Measurements from ENCODE around the gene NCOA4. TPM values are rescaled to one million over a fixed set of nuclear protein-coding genes. Genes with fewer than 3 reads are reported as not detected.

The NCOA4 gene
- total and polyA plus RNA-seq, 2 of the 8 experiments (the other 6 are each of a cell fraction or from before 2014, with no cell fraction given) = 28.9 to 65.2 TPM

GRCh38 chr10:46024948-46025347 lies 5.5 kb downstream of the NCOA4 start:
- Histone ChIP-seq H3K23me2 (ENCODE audit: low read depth, low read length) (peaks cover 3% of the 10 kb centered on the region; the same call in 1 of the 2 replicates), H3K36me3 (ENCODE audit: control insufficient read depth in 2 of 4, insufficient read depth in 4 of 4, low read length in 3 of 4) (no peaks in the 10 kb centered on the region), H4K5ac (ENCODE audit: insufficient read length, low read depth, low read length) (no peak overlapping the region), H2AK5ac (ENCODE audit: low read depth, low read length) (no peak overlapping the region), H3K27me3 (replicated peaks in 1 of 4; ENCODE audit: control insufficient read depth in 3 of 4, extremely low read depth in 1 of 4, insufficient read depth in 3 of 4, low read length in 3 of 4) (no peaks in the 10 kb centered on the region), H3K4me2 (ENCODE audit: insufficient read depth in 1 of 2, low read depth in 2 of 2, low read length in 2 of 2) (no peak overlapping the region), H3K56ac (replicated peaks; ENCODE audit: insufficient read length, low read depth, low read length) (no peak overlapping the region), H3K4me3 (ENCODE audit: extremely low read depth in 1 of 4, insufficient read depth in 2 of 4, low read depth in 3 of 4, low read length in 4 of 4) (no peak overlapping the region), H3K9me3 (ENCODE audit: insufficient read depth in 2 of 2, low read depth in 1 of 2, low read length in 1 of 2) (no peaks in the 10 kb centered on the region), H3K79me1 (ENCODE audit: low read depth, low read length) (peaks cover 2% of the 10 kb centered on the region; the same call in 1 of the 2 replicates), H2BK20ac (ENCODE audit: low read length) (no peak overlapping the region), H2AFZ (ENCODE audit: low read length) (no peak overlapping the region), H2BK12ac (ENCODE audit: low read depth, low read length) (no peak overlapping the region), H4K91ac (replicated peaks; ENCODE audit: insufficient read length, low read length) (no peak overlapping the region), H3K9ac (replicated peaks in 1 of 4; ENCODE audit: extremely low read depth in 1 of 4, low read depth in 3 of 4, low read length in 3 of 4) (no peak overlapping the region), H3K79me2 (ENCODE audit: control insufficient read depth in 1 of 2, insufficient read depth in 2 of 2, low read length in 2 of 2) (peaks cover 0 to 78% of the 10 kb centered on the region in 2 experiments; a peak in 3 of 4 replicates), H4K8ac (ENCODE audit: extremely low read depth, insufficient read depth, low read length) (no peak overlapping the region), H3K4ac (replicated peaks; ENCODE audit: insufficient read length, low read depth, low read length) (no peak overlapping the region), H2BK15ac (ENCODE audit: low read length) (no peak overlapping the region), H3K18ac (ENCODE audit: extremely low read depth, low read length) (no peak overlapping the region), H3K4me1 (replicated peaks in 1 of 4; ENCODE audit: control insufficient read depth in 3 of 4, insufficient read depth in 4 of 4, low read length in 3 of 4) (peaks cover 0 to 16% (median 5%) of the 10 kb centered on the region in 4 experiments; a peak in 5 of 7 replicates), H3K23ac (ENCODE audit: insufficient read length) (no peak overlapping the region), H4K20me1 (replicated peaks in 1 of 2; ENCODE audit: control insufficient read depth in 1 of 2, insufficient read depth in 2 of 2, low read length in 2 of 2) (peaks cover 3 to 21% of the 10 kb centered on the region in 2 experiments), H2BK5ac (ENCODE audit: low read depth, low read length) (no peak overlapping the region), H2BK120ac (replicated peaks; ENCODE audit: low read depth, low read length) (no peak overlapping the region), H3K27ac (ENCODE audit: low read depth, low read length) (no peak overlapping the region), H3K14ac (ENCODE audit: insufficient read length) (no peak overlapping the region)
- no peak for TF ChIP-seq CEBPB (IDR thresholded peaks at IDR 0.05; ENCODE audit: low read depth, low read length)
- no peak for TF ChIP-seq KDM4A (IDR thresholded peaks at IDR 0.05; ENCODE audit: low read depth, low read length, severe bottlenecking)
- TF ChIP-seq JUN (IDR thresholded peaks at IDR 0.05; ENCODE audit: low read depth, low read length) = no peak
- CTCF ChIA-PET (ENCODE audit: partially characterized antibody) = interaction anchor here (1.0 to 1.2 kb wide), 2 partner anchors 23 to 200 kb away, joined by 3 read pairs; no protein-coding TSS in a partner anchor
- FAIRE-seq (no peak), DNase-seq (ENCODE audit: low read depth in 1 of 2, low spot score in 2 of 2) (no peak)
- POLR2A ChIA-PET (ENCODE audit: partially characterized antibody) = no interaction called here
